ENCODE data around the gene PCED1B.
A peak's percentile ranks its signal among the peaks of the same experiment; 100 is the strongest.
"Not testable (repeated sequence)": the region's sequence is repeated elsewhere in the genome, so short reads cannot be mapped to it uniquely, and the experiment has no call there.

PCED1B gene

GRCh38 chr12:47079468-47079980, at the start of gene PCED1B, which contains the start of gene AMIGO2:
Gene PCED1B (plus strand): TSS chr12:47079621. CDS start chr12:47235064, 155,443 bp downstream.
Gene AMIGO2 (minus strand): TSS chr12:47079959. CDS start chr12:47079002, 957 bp downstream.
- peak; percentile 58 to 64 for DNase-seq

GRCh38 chr12:47029903-47030302, 49.5 kb upstream of the PCED1B start:
- DNase-seq = no peak

GRCh38 chr12:47032644-47033043, 46.8 kb upstream of the PCED1B start:
- peak; percentile 21 to 36 for DNase-seq

GRCh38 chr12:47033081-47033480, 46.3 kb upstream of the PCED1B start:
- DNase-seq = no peak

- DNase-seq = no peak
Measured at GRCh38 chr12:47033789-47034555, 45.4 kb upstream of the PCED1B start.

GRCh38 chr12:47034661-47035060, 44.8 kb upstream of the PCED1B start:
- no peak for DNase-seq

GRCh38 chr12:47035484-47035883, 43.9 kb upstream of the PCED1B start:
- DNase-seq = no peak

GRCh38 chr12:47038270-47038748, 41.1 kb upstream of the PCED1B start:
- DNase-seq = no peak

- DNase-seq = no peak
Measured at GRCh38 chr12:47039079-47039478, 40.3 kb upstream of the PCED1B start.

GRCh38 chr12:47039756-47040155, 39.7 kb upstream of the PCED1B start:
- DNase-seq = no peak

GRCh38 chr12:47041327-47041726, 38.1 kb upstream of the PCED1B start:
- no peak for DNase-seq

GRCh38 chr12:47048541-47048940, 30.9 kb upstream of the PCED1B start:
- DNase-seq = no peak

GRCh38 chr12:47051291-47051690, 28.1 kb upstream of the PCED1B start:
- not testable (repeated sequence) for DNase-seq

- DNase-seq = no peak
Measured at GRCh38 chr12:47052274-47052673, 27.1 kb upstream of the PCED1B start.

GRCh38 chr12:47053961-47054360, 25.5 kb upstream of the PCED1B start:
- DNase-seq = no peak

GRCh38 chr12:47054659-47055058, 24.8 kb upstream of the PCED1B start:
- DNase-seq = no peak

GRCh38 chr12:47055856-47056255, 23.6 kb upstream of the PCED1B start:
- not testable (repeated sequence) for DNase-seq

- DNase-seq = not testable (repeated sequence)
Measured at GRCh38 chr12:47056944-47057343, 22.5 kb upstream of the PCED1B start.

GRCh38 chr12:47058640-47059039, 20.8 kb upstream of the PCED1B start:
- not testable (repeated sequence) for DNase-seq

- DNase-seq = no peak
Measured at GRCh38 chr12:47065546-47065945, 13.9 kb upstream of the PCED1B start.

GRCh38 chr12:47066278-47067025, 13.0 kb upstream of the PCED1B start:
- DNase-seq = no peak

- DNase-seq = no peak
Measured at GRCh38 chr12:47067176-47067575, 12.2 kb upstream of the PCED1B start.

- no peak for DNase-seq
Measured at GRCh38 chr12:47067771-47068431, 11.5 kb upstream of the PCED1B start.
